ENCODE results near the gene KRTAP9-3.
"Not testable (repeated sequence)": the region's sequence is repeated elsewhere in the genome, so short reads cannot be mapped to it uniquely, and the experiment has no call there.

Gene KRTAP9-3

GRCh38 chr17:41232399-41233105 lies at the start of gene KRTAP9-3:
KRTAP9-3 (plus strand) TSS chr17:41232449; CDS start chr17:41232502, 53 bp downstream.
- not testable (repeated sequence) for DNase-seq

GRCh38 chr17:41184480-41184961 lies 47.7 kb upstream of the KRTAP9-3 start, which contains the start of gene KRTAP4-1:
KRTAP4-1 (minus strand) TSS chr17:41184911; CDS start chr17:41184854, 57 bp downstream.
- DNase-seq: no peak

DNA sequence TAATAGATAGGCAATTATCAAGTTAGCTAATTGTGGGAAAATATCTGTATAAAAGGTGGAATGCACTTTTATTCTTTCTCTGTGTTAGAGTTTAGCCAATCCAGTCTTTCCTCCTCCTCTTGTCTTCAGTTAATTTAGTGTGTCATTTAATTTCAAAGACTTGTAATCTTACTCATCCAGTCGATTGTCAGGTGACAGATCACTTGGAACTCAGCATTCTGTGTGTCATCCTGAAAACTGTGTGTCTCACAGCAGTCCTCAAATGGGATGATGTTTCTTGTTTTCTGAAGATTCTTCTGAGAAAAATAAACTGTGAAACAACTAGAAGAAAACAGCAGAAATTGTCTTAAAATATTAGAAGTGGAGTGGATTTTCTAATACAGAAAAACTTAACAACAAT lies 47.2 kb upstream of the KRTAP9-3 start:
- DNase-seq: no peak

- no peak for DNase-seq
These were observed 45.4 kb upstream of the KRTAP9-3 start for GRCh38 chr17:41186872-41187271.

DNA sequence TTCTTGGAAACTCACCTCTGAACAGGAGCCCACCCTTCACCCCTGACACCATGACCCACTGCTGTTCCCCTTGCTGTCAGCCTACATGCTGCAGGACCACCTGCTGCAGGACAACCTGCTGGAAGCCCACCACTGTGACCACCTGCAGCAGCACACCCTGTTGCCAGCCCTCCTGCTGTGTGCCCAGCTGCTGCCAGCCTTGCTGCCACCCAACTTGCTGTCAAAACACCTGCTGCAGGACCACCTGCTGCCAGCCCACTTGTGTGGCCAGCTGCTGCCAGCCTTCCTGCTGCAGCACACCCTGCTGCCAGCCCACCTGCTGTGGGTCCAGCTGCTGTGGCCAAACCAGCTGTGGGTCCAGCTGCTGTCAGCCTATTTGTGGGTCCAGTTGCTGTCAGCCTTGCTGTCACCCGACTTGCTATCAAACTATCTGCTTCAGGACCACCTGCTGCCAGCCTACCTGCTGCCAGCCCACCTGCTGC lies 42.4 kb upstream of the KRTAP9-3 start, which contains the start of gene KRTAP9-1:
TSS of gene KRTAP9-1 (plus strand) at position 51 of the 482 bp plus-strand sequence. CDS start at position 51, 0 bp downstream.
- not testable (repeated sequence) for DNase-seq

GRCh38 chr17:41190328-41190727 lies 41.9 kb upstream of the KRTAP9-3 start:
- DNase-seq: no peak

DNA sequence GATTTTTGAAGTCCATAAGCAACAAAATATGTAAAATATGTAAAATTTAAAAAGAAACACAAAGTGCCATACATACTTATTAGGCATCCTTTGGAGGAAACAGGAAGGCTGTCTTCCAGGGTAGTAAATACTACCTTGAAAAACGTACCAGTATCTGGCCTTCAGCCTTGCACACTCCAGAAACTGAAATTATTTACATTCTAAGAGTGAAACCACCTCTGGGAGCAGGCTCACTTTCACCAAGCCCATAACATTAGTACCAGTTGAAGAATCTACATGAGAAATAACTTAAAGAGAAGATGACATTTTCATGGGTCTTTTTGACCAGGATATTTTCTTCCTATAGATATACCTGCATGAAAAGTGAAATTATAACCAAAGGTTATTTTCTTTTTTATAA lies 36.2 kb upstream of the KRTAP9-3 start:
- no peak for DNase-seq

DNA sequence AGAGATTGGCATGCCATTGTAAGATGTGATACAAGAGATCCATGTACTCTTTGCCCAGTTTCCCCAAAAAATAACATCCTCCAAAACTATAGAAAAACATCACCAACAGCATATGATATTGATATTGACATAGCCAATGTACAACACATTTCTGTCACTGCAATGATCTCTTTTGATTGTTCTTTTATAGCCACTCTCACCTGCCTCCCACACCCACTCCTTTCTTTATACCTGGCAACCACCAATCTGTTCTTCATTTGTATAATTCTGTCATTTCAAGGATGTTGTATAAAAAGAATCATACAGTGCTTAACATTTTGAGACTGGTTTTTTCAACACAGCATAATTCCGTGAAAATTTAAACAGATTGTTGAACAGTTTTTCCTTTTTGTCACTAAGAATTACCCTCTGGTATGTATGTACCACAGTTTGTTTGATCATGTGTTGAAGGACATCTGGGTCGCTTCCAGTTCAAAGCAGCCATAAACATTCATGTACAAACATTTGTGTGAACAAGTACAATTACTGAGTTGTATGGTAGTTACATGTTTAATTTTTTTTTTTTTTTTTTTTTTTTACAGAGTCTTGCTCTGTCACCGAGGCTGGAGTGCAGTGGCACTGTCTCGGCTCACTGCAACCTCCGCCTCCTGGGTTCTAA lies 32.7 kb upstream of the KRTAP9-3 start:
- no peak for DNase-seq

GRCh38 chr17:41211845-41212466 lies 20.3 kb upstream of the KRTAP9-3 start:
- peak; percentile 1 for DNase-seq

- DNase-seq: no peak
These were observed 19.6 kb upstream of the KRTAP9-3 start for GRCh38 chr17:41212524-41213169.

DNA sequence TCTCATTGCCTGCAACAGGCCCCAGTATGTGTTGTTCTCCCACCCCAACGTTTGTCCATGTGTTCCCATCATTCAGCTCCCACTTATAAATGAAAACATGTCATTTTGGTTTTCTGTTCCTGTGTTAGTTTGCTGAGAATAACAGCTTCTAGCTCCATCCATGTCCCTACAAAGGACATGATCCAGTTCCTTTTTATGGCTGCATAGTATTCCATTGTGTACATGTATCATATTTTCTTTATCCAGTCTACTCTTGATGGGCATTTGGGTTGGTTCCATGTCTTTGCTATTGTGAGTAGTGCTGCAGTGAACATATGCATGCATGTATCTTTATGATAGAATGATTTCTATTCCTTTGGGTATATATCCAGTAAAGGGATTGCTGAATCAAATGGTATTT lies 16.6 kb upstream of the KRTAP9-3 start:
- DNase-seq: no peak

- no peak for DNase-seq
These were observed 8.4 kb upstream of the KRTAP9-3 start for GRCh38 chr17:41223821-41224220.

GRCh38 chr17:41226051-41226450 lies 6.2 kb upstream of the KRTAP9-3 start:
- DNase-seq: no peak

GRCh38 chr17:41226598-41227095 lies 5.6 kb upstream of the KRTAP9-3 start, which contains the start of gene KRTAP9-2:
KRTAP9-2 (plus strand) TSS chr17:41226648; CDS start chr17:41226655, 7 bp downstream.
- not testable (repeated sequence) for DNase-seq

GRCh38 chr17:41230094-41230493 lies 2.2 kb upstream of the KRTAP9-3 start:
- no peak for DNase-seq

- no peak for DNase-seq
These were observed 518 bp upstream of the KRTAP9-3 start for GRCh38 chr17:41231731-41232130.

DNA sequence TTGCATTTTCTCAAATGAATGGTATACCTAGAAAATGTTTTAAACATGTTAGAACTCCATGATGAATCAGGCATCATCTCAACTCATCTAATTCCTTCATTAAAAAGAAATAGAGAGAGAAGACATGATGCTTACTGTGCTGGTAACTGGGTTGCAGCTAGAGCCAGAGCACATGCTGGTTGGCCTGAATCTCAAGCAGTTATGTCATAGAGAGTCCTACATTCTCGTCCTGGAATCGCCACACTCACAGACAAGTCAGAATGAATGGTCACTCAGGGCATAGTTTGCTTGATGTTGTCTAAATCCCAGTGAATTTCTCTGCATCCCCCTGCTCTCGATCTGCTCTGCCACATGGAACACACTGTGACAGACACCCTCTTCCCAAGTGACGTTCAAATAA lies 4.9 kb downstream of the KRTAP9-3 start:
- not testable (repeated sequence) for DNase-seq

DNA sequence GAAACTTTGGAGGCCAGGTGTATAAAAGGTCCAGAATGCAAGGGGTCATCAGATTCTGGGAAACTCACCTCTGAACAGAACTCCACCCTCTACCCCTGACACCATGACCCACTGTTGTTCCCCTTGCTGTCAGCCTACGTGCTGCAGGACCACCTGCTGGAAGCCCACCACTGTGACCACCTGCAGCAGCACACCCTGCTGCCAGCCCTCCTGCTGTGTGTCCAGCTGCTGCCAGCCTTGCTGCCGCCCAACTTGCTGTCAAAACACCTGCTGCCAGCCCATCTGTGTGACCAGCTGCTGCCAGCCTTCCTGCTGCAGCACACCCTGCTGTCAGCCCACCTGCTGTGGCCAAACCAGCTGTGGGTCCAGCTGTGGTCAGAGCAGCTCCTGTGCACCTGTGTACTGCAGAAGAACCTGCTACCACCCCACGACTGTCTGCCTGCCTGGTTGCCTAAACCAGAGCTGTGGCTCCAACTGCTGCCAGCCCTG lies 5.7 kb downstream of the KRTAP9-3 start, which contains the start of gene KRTAP9-8:
TSS of gene KRTAP9-8 (plus strand) at position 51 of the 489 bp plus-strand sequence. CDS start at position 104, 53 bp downstream.
- not testable (repeated sequence) for DNase-seq

- DNase-seq: not testable (repeated sequence)
These were observed 14.9 kb downstream of the KRTAP9-3 start for GRCh38 chr17:41246995-41247787.

DNA sequence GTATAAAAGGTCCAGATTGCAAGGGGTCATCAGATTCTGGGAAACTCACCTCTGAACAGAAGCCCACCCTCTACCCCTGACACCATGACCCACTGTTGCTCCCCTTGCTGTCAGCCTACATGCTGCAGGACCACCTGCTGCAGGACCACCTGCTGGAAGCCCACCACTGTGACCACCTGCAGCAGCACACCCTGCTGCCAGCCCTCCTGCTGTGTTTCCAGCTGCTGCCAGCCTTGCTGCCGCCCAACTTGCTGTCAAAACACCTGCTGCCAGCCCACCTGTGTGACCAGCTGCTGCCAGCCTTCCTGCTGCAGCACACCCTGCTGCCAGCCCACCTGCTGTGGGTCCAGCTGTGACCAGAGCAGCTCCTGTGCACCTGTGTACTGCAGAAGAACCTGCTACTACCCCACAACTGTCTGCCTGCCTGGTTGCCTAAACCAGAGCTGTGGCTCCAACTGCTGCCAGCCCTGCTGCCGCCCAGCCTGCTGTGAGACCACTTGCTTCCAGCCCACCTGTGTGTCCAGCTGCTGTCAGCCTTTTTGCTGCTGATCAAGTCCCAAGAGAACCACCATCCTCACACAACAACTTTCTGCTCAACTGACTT lies 17.5 kb downstream of the KRTAP9-3 start, which contains the start of gene KRTAP9-4:
TSS of gene KRTAP9-4 (plus strand) at position 51 of the 604 bp plus-strand sequence. CDS start at position 85, 34 bp downstream.
- DNase-seq: not testable (repeated sequence)

DNA sequence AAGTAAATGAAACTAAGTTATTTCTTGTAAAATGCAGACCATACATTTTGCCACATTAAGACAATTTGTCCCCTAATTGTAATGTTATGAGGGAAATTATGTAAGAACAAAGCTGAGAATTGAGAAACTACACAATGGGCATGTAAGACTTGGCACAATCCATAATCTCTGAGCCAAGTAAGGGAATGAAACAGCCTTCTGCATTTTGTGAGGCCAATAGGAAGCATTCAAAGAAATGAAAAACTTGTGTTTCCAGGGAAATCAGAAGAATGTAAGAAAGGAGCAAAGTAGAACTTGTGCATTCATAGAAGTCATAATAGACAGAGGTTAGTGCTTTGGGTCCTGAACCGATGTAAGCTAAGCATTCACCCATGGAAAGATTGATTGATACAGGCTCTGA lies 19.0 kb downstream of the KRTAP9-3 start:
- no peak for DNase-seq
